H7 (cell line): ENCODE data around the gene GPR32. TPM values are rescaled to one million over a fixed set of nuclear protein-coding genes. Genes with fewer than 3 reads are reported as not detected.
"Not testable (repeated sequence)": the region's sequence is repeated elsewhere in the genome, so short reads cannot be mapped to it uniquely, and the experiment has no call there.

Experiments
- DNase-seq: peaks from one replicate; pipeline ENCODE4 v3.0.0; 2012
- H3K27me3 ChIP-seq: 2 replicates; pipeline ENCODE4 v1.6.0; 2011; ENCODE audit warnings: mild to moderate bottlenecking, low read length; ENCODE audit not compliant: control insufficient read depth, insufficient read depth
- H3K36me3 ChIP-seq: replicated peaks from 2 replicates; pipeline ENCODE4 v1.5.1; 2011; ENCODE audit warnings: low read length; ENCODE audit not compliant: control insufficient read depth, insufficient read depth
- H3K4me3 ChIP-seq: 2 replicates; pipeline ENCODE4 v1.5.1; 2011; ENCODE audit warnings: low read depth, mild to moderate bottlenecking, control low read depth, low read length, moderate library complexity; ENCODE audit not compliant: insufficient read depth
- total RNA-seq: library from RNA; depleted of rRNA; stranded (reverse); fragments of >200 nt; shearing (Covaris generic); gene quantifications from 2 replicates; pipeline ENCODE4 v1.2.3, GENCODE V29; 2014

GPR32 gene
- total RNA-seq, 1 experiment from 2014 or later, result not detected

DNA sequence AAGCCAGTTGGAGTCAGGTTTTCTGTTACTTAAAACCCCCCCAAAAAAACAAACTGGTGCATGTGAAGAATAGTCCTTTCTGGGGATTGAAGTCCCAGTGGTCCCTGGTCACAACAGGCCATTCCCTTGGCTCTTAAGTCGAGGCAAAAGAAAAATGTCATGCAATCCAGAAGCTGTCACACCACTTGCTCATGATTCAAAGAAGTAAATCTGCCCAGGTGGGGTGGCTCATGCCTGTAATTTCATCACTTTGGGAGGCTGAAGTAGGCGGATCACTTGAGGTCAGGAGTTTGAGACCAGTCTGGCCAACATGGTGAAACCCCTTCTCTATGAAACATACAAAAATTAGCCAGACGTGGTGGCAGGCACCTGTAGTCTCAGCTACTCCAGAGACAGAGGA is 8.8 kb upstream of the GPR32 start:
- not testable (repeated sequence) for H3K4me3 ChIP-seq, DNase-seq, H3K36me3 ChIP-seq, H3K27me3 ChIP-seq

DNA sequence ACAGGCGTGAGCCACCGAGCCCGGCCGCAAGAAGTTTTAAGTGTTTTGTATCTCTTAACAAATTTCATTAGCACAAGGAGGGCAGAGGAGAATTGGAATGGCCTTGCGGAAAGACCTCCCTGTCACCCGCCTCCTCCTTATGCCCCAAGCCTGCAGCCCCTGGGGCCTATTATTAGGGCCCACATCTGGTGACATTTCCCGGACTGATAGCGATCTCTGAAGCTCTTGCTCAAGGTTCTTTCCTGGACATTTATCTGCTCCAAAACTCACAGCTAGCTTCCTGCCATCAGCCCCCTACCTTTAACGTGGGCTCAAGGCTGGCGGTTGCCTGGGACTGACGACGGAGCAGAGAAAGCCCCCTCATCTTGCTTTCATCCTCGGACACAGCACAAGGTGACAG is 6.7 kb upstream of the GPR32 start:
- not testable (repeated sequence) for H3K36me3 ChIP-seq, H3K4me3 ChIP-seq, DNase-seq, H3K27me3 ChIP-seq

GRCh38 chr19:50764409-50764808 is 5.9 kb upstream of the GPR32 start:
- DNase-seq, result no peak
- no peaks in the 10 kb centered on the region for H3K27me3 ChIP-seq
- H3K4me3 ChIP-seq, result no peak overlapping the region
- no peaks in the 10 kb centered on the region for H3K36me3 ChIP-seq

GRCh38 chr19:50766746-50767145 is 3.5 kb upstream of the GPR32 start:
- not testable (repeated sequence) for H3K4me3 ChIP-seq, H3K36me3 ChIP-seq, H3K27me3 ChIP-seq, DNase-seq

DNA sequence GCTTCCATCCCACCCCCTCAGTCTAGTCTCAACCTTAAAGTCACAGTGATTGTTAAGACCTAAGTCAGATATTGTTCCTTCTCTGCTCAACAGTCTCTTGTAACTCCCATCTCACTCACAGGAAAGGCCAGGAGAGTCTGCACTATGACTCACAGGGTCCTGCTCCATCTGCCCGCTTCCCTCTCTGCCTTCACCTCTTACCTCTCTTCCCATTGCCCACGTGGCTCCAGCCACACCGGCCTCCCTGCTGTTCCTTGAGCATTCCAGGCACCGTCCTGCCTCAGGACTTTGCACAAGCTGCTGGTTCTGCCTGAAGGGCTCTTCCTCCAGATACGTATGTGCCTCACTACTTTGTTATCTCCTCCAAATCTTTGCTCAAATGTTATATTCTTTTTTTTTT is 3.0 kb upstream of the GPR32 start:
- H3K27me3 ChIP-seq, DNase-seq, H3K36me3 ChIP-seq, H3K4me3 ChIP-seq: not testable (repeated sequence)

GRCh38 chr19:50768277-50768676 is 2.0 kb upstream of the GPR32 start:
- no peak for DNase-seq
- no peaks in the 10 kb centered on the region for H3K27me3 ChIP-seq
- H3K4me3 ChIP-seq, result no peak overlapping the region
- H3K36me3 ChIP-seq, result no peaks in the 10 kb centered on the region

DNA sequence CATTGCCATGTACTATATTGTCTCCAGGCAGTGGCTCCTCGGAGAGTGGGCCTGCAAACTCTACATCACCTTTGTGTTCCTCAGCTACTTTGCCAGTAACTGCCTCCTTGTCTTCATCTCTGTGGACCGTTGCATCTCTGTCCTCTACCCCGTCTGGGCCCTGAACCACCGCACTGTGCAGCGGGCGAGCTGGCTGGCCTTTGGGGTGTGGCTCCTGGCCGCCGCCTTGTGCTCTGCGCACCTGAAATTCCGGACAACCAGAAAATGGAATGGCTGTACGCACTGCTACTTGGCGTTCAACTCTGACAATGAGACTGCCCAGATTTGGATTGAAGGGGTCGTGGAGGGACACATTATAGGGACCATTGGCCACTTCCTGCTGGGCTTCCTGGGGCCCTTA is 624 bp downstream of the GPR32 start:
- no peak overlapping the region for H3K4me3 ChIP-seq
- H3K36me3 ChIP-seq, result no peaks in the 10 kb centered on the region
- peaks cover 3% of the 10 kb centered on the region for H3K27me3 ChIP-seq
- DNase-seq, result no peak

DNA sequence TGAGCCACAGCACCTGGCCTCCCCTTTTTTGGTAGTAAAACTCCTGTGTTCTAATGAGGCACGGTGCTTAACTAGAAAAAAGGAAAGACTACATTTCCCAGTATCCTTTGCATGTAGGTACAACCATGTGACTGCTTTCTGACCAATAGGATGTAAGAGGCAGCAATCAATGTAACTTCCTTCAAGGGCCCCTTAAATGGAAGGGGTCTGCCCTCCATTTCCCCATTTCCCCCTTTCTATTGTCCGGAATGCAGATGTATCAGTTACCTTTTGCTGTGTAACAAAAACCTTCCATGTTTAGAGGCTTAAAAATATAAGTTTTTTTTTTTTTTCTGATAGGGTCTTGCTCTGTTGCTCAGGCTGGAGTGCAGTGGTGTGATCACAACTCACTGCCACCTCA is 2.2 kb downstream of the GPR32 start:
- Histone ChIP-seq H3K27me3 (peaks cover 12% of the 10 kb centered on the region), H3K4me3 (no peak overlapping the region), H3K36me3 (no peaks in the 10 kb centered on the region)
- peak; percentile 72 for DNase-seq

DNA sequence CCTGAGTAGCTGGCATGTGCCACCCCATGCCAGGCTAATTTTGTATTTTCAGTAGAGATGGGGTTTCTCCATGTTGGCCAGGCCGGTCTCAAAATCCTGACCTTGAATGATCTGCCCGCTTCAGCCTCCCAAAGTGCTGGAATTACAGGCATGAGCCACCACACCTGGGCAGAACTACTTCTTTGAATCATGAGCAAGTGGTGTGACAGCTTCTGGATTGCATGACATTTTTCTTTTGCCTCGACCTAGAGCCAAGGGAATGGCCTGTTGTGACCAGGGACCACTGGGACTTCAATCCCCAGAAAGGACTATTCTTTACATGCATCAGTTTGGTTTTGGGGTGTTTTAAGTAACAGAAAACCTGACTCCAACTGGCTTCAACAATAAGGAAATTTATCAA is 2.6 kb downstream of the GPR32 start:
- DNase-seq, H3K36me3 ChIP-seq: not testable (repeated sequence)
- peaks cover 17% of the 10 kb centered on the region for H3K27me3 ChIP-seq

GRCh38 chr19:50773454-50773853 is 3.2 kb downstream of the GPR32 start:
- not testable (repeated sequence) for DNase-seq, H3K4me3 ChIP-seq, H3K36me3 ChIP-seq
- peaks cover 22% of the 10 kb centered on the region for H3K27me3 ChIP-seq

More for the DNA sequence above, 2.6 kb downstream of the GPR32 start:
- not testable (repeated sequence) for H3K4me3 ChIP-seq

DNA sequence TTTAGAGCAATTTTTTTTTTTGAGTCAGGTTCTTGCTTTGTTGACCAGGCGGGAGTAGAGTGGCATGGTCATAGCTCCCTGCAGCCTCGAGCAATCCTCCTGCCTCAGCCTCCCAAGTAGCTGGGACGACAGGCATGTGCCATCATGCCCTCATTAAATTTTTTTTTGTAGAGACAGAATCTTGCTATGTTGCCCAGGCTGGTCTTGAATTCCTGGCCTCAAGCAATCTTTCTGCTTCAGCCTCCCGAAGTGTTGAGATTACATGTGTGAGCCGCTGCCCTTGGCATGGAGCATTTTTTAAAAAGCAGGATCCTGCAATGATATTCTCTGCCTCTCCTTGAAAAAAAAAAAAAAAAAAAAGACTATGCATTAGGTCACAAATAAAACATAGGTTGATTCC is 5.9 kb downstream of the GPR32 start:
- Histone ChIP-seq H3K4me3 (no peak overlapping the region), H3K36me3 (no peaks in the 10 kb centered on the region), H3K27me3 (peaks cover 43% of the 10 kb centered on the region)
- no peak for DNase-seq

GRCh38 chr19:50777261-50777660 is 7.0 kb downstream of the GPR32 start:
- H3K36me3 ChIP-seq, result no peaks in the 10 kb centered on the region
- peaks cover 44% of the 10 kb centered on the region for H3K27me3 ChIP-seq
- H3K4me3 ChIP-seq, result no peak overlapping the region
- DNase-seq, result no peak

DNA sequence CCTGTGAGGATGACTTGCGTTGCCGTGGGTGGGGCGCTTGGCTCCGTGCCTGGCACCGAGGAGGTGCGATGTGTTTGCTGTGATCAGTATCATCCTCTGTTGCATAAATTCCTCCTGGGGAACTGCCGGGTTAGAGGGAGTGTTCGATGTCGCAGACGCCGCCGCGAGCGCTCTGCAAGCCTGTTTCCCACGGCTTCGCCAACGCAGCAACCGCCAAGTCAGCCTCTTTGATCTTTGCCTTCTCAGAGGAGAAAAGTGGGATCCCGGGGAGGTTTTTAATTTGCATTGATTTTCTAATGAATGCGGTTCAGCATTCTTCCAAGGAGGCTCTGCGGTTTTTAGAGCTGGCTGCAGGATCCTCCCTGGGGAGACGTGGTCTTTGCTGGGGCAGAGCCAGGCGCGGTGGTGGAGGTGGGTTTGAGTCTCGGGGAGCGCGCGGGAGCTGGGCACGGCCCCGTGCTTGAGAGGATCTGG is 7.6 kb downstream of the GPR32 start:
- peak; percentile 83 for DNase-seq
- Histone ChIP-seq H3K4me3 (no peak overlapping the region), H3K27me3 (peaks cover 44% of the 10 kb centered on the region)

DNA sequence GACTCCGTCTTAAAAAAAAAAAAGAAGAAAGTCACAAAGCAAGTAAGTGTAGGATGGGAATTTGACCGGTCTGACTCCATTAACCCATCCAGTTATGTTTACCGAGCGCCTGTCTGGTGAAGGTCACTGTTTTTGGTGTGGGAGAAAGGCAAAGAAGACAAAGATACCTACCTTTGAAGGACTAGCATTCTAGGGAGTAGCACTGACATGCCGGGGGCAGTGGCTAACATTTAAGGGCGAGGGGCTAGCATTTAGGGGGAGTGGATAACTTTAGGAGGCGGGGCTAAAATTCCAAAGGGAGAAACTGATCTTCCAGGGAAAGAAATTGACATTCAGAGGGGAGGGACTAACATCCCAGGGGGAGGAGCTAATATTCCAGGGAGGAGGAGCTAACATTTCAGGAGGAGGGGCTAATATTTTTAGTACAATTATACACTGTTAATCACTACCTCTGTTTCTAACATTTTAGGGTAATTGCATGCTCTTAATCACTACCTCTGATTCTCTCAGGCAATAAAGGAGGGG is 8.7 kb downstream of the GPR32 start:
- H3K27me3 ChIP-seq, result peaks cover 44% of the 10 kb centered on the region
- peak; percentile 78 for DNase-seq

More for the DNA sequence above, 7.6 kb downstream of the GPR32 start:
- H3K36me3 ChIP-seq, result no peaks in the 10 kb centered on the region

DNA sequence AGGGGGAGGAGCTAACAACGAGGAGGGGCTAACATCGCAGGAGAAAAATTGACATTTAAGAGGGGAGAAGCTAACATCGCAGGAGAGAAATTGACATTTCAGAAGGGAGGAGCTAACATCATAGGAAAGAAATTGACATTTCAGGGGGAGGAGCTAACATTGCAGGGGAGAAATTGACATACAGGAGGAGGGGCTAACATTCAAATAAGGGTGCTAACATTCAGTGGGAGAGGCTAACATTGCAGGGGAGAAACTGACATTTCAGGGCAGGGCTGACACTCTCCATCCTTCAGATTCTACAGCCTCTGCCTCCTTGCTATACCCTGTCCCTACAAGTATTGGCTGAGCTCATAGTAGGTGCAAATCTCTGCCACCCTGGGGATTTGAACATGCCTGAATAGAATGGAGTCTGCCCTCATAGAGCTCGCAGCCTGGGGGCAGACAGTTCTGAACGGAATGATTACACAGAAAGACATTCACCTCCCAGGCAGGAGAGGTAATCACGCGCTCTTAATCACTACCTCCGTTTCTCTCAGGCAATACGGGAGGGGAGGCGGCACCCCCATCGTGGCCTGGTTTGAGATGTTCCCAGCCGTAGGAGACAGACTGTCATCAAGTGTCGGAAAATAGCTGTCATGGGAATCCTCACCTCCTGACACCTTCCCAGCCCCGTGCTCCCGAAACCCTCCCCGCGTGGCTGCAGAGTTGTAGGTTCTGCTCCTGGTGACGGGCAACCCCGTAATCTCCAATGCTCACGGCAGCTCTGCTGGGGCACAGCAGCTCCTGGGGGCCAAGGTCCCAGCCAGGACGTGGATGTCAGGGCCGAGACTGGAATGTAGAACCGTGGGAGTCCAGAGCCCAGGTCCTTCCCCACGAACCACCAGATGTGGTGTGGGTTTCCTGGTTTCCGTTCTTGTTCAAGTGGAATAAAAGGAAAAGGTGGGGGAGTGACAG is 9.5 kb downstream of the GPR32 start:
- Histone ChIP-seq H3K4me3 (no peak overlapping the region), H3K36me3 (no peaks in the 10 kb centered on the region), H3K27me3 (peaks cover 44% of the 10 kb centered on the region)
- peak; percentile 57 for DNase-seq

More for the DNA sequence above, 8.7 kb downstream of the GPR32 start:
- Histone ChIP-seq H3K36me3 (no peaks in the 10 kb centered on the region), H3K4me3 (no peak overlapping the region)
